Erythroblast (primary cell): ENCODE data around the gene SLC18A2.
"Not testable (repeated sequence)": the region's sequence is repeated elsewhere in the genome, so short reads cannot be mapped to it uniquely, and the experiment has no call there.

ENCODE experiments used
- DNase-seq, 2 experiments: peaks; one replicate each; lab custom pipeline; 2025; lab: John Stamatoyannopoulos, UW
- GATA1 ChIP-seq: IDR thresholded peaks from 2 replicates; pipeline ENCODE4 v1.6.1; 2011; ENCODE audit warnings: low read depth, mild to moderate bottlenecking, control low read depth, low read length, moderate library complexity
- POLR2A ChIP-seq: IDR thresholded peaks from 2 replicates; pipeline ENCODE4 v1.6.1; 2011; ENCODE audit warnings: mild to moderate bottlenecking, low read length

The SLC18A2 gene

DNA sequence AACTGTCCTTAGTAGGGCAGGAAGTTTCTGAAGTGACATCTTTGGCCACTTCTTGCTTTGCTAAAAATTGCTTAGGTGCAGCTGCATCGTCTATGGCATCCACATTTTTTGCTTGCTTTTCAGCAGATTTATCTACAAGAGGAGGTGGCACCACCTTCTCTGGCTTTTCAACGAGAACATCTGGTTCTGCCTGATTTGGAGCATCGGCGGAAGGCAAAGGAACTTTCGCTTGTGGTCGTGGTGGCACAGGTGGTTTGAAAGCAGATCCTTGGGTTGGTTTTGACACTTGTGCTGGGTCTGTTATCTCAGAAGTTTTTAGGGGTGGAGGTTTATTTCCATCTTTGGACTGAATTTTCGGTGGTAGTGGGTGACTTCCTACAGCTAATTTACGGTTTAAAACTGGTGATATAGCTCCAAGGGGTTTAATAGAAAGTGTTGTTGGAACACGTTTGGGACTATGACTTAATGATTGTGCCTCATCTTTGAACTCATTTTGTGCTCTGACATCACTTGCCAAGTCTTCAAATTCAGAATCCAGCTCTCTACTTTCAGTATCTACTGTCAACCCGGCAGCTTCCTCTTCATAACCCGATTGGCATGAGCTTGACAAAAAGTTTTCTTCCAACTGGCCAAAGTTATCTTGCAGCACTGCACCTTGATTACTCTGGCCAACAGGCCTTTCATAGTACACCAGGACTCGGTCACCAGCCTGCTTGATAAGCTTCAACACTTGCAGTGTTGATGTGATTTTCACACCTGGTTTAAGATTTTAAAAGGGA, 44.0 kb downstream of the SLC18A2 start:
- no peak for DNase-seq
- TF ChIP-seq GATA1, result no peak
- no peak for TF ChIP-seq POLR2A

DNA sequence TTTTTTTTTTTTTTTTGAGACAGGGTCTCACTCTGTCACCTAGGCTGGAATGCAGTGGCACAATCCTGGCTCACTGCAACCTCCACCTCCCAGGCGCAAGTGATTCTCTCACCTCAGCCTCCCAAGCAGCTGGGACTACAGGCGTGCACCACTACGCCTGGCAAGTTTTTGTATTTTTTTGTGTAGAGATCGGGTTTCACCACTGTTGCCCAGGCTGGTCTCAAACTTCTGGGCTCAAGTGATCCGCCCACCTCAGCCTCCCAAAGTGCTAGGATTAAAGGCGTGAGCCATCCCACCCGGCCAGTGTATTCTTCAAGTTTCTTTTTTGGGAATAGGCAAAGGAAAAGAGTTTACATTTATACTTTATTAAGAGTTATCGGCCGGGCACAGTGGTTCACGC, 50.0 kb downstream of the SLC18A2 start:
- DNase-seq, result not testable (repeated sequence)

DNA sequence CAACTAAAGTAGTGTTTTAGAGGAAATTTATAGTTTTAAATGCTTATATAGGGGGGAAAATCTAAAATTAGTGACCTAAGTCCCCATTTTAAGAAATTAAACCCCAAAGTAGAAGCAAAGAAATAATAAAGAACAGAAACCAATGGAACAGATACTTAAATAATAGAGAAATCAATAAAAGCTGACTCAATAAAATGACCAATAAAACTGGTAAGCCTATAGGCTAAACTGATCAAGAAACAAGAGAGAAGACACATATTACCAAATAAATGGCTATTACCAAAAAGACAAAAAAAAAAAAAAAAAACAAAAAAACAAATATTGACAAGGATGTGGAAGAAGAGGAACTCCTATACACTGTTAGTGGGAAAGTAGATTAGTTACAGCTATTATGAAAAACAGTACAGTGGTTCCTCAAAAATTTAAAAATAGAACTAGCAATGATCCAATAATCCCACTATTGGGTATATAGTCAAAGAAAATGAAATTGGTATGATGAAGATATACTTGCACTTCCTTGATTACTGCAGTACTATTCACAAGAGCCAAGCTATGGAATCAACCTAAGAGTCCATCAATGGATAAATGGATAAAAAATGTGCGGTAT, 53.2 kb downstream of the SLC18A2 start:
- TF ChIP-seq GATA1 (no peak), POLR2A (no peak)
- DNase-seq, result no peak

DNA sequence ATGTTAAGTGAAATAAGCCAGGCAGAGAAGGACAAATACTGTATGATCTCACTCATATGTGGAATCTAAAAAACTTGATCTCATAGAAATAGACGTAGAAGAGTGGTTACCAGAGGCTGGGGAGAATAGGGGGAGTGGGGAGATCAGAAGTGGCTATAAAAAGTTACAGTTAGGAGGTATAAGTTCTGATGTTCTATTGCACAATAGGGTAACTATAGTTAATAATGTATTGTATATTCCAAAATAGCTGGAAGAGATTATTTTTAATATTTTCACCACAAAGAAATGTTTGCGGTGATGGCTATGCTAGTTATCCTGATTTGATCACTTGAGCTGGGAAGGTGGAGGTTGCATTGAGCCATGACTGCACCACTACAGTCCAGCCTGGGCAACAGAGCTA, 53.8 kb downstream of the SLC18A2 start:
- TF ChIP-seq GATA1, result no peak
- TF ChIP-seq POLR2A, result no peak
- DNase-seq, result no peak

DNA sequence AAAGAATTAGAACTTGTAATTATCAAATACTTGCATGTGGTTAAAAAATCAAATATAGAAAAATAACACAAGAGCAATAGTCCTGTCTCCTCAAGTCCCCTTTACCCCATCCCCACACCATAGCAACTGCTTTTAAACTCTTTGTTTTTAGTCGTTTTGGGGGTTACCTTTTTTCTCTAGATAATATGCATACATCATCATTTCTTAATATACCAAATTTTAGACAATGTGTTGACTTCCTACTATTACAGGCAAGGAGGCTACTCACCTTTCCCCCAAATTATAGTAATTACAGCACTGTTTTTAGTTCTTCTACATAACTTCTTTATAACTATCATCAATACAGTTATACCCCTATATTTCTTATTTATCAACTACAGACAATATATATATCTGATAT, 57.3 kb downstream of the SLC18A2 start:
- DNase-seq, result no peak
- no peak for TF ChIP-seq POLR2A
- TF ChIP-seq GATA1, result no peak

DNA sequence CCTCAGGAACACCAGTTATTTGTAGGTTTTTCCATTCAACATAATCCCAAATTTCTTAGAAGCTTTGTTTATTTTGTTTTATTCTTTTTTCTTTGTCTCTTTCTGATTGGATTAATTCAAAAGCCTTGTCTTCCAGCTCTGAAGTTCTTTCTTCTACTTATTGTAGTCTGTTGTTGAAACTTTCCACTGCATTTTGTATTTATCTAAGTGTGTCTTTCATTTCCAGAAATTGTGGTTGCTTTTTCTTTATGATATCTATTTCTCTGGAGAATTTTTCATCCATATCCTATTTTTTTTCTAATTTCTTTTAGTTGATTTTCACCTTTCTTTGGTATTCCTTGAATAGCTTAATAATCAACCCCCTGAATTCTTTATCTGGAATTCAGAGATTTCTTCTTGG, 58.5 kb downstream of the SLC18A2 start:
- TF ChIP-seq GATA1 (no peak), POLR2A (no peak)
- DNase-seq, result no peak

DNA sequence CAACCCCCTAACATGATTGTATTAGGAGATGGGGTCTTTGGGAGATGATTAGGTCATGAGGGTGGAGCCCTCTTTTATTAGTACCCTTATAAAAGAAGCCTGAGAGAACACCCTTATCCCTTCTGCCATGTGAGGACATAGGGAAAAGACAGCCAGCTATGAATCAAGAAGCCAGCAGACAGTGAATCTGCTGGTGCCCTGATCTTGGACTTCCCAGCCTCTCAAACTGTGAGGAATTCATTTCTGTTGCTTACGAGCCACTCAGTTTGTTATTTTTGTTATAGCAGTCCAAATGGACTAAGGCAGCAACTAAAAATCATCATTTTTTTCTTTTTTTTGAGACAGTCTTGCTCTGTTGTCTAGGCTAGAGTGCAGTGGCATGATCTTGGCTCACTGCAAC, 59.8 kb downstream of the SLC18A2 start:
- TF ChIP-seq GATA1 (no peak), POLR2A (no peak)
- no peak for DNase-seq

DNA sequence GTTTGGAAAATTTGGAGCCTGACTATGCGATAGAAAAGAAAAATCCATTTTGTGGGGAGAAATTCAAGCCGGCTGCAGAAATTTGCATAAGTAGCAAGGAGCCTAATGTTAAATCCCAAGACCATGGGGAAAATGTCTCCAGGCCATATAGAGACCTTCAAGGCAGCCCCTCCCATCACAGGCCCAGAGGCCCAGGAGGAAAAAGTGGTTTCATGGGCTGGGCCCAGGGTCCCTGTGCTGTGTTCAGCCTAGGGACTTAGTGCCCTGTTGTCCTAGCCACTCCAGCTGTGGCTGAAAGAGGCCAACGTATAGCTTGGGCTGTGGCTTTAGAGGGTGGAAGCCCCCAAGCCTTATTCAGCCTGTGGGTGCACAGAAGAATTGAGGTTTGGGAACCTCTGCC, 62.5 kb downstream of the SLC18A2 start:
- not testable (repeated sequence) for DNase-seq

DNA sequence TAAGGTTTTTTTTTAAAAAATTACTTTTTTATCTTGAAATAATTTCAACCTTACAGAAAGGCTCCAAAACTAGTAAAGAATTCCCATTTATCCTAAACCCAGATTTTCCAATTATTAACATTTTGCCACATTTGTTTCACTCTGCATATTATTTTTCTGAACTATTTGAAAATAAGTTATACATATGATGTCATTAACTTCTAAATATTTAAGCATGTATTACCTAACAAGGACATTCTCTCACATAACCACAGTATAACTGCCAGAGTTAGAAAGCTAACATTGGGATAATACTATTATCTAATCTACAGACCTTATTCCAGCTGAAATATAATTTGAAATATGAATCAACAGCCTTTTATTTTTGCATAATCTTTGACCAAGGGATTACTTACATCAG, 65.8 kb downstream of the SLC18A2 start:
- no peak for DNase-seq
- TF ChIP-seq GATA1 (no peak), POLR2A (no peak)

DNA sequence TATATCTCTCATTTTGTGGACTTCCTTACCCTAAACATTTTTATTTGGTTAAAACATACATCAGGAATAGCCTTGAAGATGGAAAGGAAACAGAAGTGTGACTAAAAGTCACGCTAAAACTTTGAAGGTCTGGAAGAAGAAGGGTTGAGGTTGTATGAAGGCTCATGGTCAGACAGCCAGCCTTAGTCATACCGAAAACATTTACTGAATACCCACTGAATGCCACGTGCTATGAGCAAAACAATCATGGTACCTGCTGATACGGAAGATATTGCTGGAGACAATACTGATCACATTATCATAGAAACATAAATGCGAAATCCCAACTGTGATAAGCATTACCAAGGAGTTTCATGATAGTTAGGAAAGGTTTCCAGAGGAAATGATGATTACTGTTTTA, 70.3 kb downstream of the SLC18A2 start:
- no peak for DNase-seq
- no peak for TF ChIP-seq POLR2A
- no peak for TF ChIP-seq GATA1

DNA sequence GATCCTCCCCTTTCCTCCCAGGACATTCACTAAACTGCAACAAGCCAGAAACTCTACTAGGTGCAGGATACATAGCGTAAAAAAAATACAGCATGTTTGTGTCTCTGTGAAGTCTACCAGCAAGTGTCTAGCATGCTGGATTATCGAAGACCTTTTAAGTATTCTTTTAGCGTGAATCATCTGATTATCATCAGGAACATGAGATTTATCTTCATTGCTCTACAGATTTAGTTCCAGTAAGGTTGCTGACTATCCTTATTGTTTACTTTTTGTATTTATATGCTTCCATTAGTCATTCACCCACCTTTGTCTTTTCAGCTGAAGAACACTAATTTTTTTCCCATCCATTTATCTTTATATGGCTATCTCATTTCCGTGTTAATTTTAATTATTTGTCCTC, 71.5 kb downstream of the SLC18A2 start:
- DNase-seq, result no peak
- TF ChIP-seq GATA1, result no peak

DNA sequence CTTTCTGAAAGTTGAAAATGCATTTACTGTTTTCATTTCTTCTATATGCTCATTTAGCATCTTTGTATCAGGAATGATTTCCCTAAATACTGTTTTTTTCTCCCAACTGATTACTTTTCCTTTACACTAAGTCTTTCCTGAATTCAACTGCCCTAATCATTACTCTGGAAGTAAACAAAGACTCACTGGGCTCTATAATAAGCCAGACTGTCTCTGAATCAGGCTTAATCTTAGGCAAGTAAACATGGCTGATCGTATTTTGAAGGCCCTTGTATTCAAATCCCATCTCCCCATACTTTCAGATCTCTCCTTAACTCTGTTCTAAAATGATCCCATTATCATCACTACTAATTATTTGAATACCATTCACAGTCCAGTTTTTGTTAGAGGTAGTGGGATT, 72.7 kb downstream of the SLC18A2 start:
- TF ChIP-seq POLR2A (no peak), GATA1 (no peak)
- no peak for DNase-seq

DNA sequence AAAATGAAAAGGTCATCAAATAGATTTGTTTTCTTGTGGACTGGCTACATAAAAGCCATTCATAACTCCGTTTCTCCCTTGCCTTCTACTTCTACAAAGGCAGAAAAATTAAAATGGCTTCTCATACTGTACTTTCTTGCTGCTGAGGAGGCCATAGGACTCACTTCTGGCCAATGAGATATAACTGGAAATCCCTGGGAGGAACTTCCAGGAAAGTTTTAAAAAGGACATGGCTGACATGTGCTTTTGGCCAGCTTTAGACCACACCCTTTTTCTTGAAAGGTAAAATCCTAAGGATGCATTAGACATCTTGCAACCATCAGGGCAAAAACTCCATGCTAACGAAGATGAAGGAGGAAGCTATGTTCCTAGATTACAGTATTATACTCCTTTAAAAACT, 75.8 kb downstream of the SLC18A2 start:
- DNase-seq, result no peak
- TF ChIP-seq GATA1 (no peak), POLR2A (no peak)

DNA sequence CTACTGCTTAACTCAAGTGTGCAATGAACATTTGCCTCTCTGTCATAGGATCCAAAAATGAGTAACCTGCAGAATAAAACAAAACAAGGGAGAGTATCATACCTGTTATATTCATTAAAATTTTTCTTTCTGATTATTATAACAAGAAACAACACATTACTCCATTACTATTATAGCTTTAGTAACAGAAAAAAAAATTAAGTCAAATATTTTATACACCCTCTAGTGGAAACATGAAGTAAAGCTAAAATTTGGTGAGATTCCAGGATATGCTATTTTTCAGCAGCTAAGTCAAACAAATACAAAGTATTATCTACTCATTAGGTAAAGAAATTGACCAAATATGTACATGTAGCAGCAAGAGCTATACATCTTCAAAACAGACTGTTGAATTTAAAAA, 78.0 kb downstream of the SLC18A2 start:
- TF ChIP-seq POLR2A (no peak), GATA1 (no peak)
- DNase-seq, result peak; percentile 23 to 29

DNA sequence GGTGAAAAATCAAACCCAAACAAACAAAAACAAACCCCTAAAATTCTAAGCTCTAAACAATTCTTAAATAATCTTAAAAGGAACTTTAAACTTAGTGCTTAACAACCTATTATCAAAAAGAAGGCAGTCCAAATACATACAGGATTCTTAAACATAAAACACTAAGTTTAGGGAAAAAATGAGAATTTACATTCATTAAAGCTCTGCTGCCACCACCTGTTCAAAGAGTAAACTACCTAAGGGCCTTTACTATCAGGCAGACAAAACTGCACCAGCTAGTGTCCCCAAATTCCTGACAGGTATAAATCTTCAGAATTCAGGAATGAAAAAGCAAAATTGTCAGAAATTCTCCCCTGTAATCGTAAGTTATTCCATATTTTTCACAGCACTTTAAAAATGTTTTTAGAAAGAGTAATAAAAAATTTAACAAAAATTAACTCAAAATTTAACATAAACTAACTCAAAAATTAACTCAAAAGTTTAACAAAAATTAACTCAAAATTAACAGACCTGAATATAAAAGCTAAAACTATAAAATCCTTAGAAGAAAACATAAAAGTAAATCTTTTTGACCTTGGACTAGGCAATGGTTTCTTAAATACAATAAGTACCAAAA, 79.2 kb downstream of the SLC18A2 start:
- peak; percentile 46 to 65 for DNase-seq
- no peak for TF ChIP-seq GATA1
- no peak for TF ChIP-seq POLR2A

DNA sequence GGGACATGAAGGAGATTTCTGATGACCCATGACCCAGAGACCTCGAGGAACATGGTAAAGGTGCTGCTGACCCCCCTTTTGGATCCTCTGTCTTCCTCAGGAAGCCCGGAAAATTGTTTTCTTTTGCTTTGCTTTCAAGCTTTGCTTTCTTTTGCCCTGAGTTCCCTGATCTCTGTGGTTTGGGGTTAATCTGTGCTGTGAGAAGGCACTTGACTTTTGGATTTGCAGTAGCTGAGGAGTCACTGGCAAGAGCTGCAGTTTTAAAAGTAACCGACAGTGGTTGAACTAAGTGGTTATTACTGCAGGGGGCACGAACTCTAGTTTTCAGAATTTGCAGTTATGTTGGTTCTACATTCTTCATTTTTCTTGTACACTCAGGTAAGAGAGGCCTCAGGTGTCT, 81.3 kb downstream of the SLC18A2 start:
- no peak for DNase-seq
- TF ChIP-seq GATA1, result no peak
- no peak for TF ChIP-seq POLR2A
